Hypothalamus (tissue), 51 donors: ENCODE results near the gene METTL9.
"Not testable (repeated sequence)": the region's sequence is repeated elsewhere in the genome, so short reads cannot be mapped to it uniquely, and the experiment has no call there.

Source experiments
- DNase-seq, 51 donors: peaks; one replicate each; lab custom pipeline; 2025; lab: John Stamatoyannopoulos, UW

METTL9 gene

GRCh38 chr16:21608639-21609328, 9.4 kb downstream of the METTL9 start:
- DNase-seq: peak in 1 of 51 donors; percentile 21

GRCh38 chr16:21610006-21610544, 10.7 kb downstream of the METTL9 start:
- DNase-seq: no peak

- no peak for DNase-seq
These were observed 11.4 kb downstream of the METTL9 start for GRCh38 chr16:21610766-21611165.

- DNase-seq: no peak
These were observed 11.8 kb downstream of the METTL9 start for GRCh38 chr16:21611198-21611555.

GRCh38 chr16:21611556-21612384, 12.4 kb downstream of the METTL9 start:
- peak in 2 of 51 donors; percentile 0 to 49 for DNase-seq

- DNase-seq: no peak
These were observed 14.0 kb downstream of the METTL9 start for GRCh38 chr16:21613361-21613760.

GRCh38 chr16:21613781-21614180, 14.4 kb downstream of the METTL9 start:
- DNase-seq: no peak

GRCh38 chr16:21614896-21615295, 15.5 kb downstream of the METTL9 start:
- no peak for DNase-seq

GRCh38 chr16:21617607-21618006, 18.2 kb downstream of the METTL9 start:
- no peak for DNase-seq

- no peak for DNase-seq
These were observed 18.9 kb downstream of the METTL9 start for GRCh38 chr16:21618281-21618680.

- DNase-seq: peak in 1 of 51 donors; percentile 9
These were observed 20.5 kb downstream of the METTL9 start for GRCh38 chr16:21619765-21620425.

- DNase-seq: no peak
These were observed 21.2 kb downstream of the METTL9 start for GRCh38 chr16:21620592-21620991.

- DNase-seq: no peak
These were observed 23.2 kb downstream of the METTL9 start for GRCh38 chr16:21622545-21622944.

GRCh38 chr16:21625026-21625425, 25.6 kb downstream of the METTL9 start:
- DNase-seq: no peak

- peak in 15 of 51 donors; percentile 2 to 52 (median 22) for DNase-seq
These were observed 27.4 kb downstream of the METTL9 start for GRCh38 chr16:21626659-21627277.

- DNase-seq: no peak
These were observed 28.8 kb downstream of the METTL9 start for GRCh38 chr16:21628121-21628726.

- no peak for DNase-seq
These were observed 29.4 kb downstream of the METTL9 start for GRCh38 chr16:21628772-21629171.

GRCh38 chr16:21629616-21630539, 30.5 kb downstream of the METTL9 start:
- DNase-seq: not testable (repeated sequence)

GRCh38 chr16:21630866-21631265, 31.5 kb downstream of the METTL9 start:
- DNase-seq: not testable (repeated sequence)
